Measurements from ENCODE around the gene RAMP3.
"Not testable (repeated sequence)": the region's sequence is repeated elsewhere in the genome, so short reads cannot be mapped to it uniquely, and the experiment has no call there.

Gene RAMP3

DNA sequence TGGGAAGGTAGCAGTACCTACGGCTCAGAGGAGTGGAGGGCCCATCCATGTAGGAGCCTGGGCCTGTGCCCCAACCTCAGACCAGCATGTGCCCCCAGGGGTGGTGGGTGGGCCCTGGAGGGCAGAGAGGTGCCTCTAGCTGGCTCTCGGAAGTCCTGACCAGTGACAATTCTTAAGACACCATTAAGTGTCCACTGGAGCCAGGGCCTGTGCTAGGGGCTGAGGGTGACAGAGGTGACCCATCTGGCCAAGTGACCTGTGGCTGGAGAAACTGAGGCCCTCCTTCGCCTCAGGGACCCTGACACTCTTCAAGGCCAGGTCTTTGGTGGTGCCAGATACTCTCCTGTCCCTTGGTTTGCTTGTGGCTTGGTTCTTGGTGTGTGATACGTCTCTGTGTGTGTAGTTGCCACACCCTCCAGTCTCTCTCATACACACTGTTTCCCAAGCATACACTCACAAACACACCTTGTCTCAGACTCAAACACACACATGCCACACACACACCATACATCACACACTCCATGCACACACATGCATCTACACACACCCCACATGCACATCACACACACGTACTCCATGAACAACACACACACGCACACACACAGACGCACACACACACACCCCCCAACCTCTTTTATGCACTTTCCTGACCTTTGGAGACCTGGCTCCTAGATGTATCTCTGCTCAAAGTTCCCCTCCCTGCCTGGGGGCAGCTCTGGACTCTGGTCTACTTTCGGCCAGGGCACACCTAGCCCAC, 897 bp upstream of the RAMP3 start:
- no peak for DNase-seq (ENCODE audit: low spot score)

DNA sequence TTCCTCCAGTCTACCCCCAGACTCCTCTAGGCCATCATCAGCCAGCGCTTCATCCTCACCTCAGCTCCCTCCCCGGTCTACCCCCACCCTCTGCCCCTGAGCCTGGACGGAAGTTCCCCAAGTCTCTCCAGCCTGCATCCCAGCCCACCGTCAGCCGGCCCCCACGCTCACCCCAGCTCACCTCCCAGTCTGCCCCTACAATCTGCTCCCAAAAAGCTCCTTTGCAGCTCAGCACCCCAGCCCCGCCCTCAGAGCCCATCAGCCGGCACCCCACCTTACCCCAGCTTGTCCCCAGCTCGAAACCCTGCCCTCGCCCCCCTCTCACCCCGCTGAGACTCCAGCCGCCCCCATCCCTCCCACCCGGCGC, 322 bp upstream of the RAMP3 start:
- no peak for DNase-seq (ENCODE audit: low spot score)

DNA sequence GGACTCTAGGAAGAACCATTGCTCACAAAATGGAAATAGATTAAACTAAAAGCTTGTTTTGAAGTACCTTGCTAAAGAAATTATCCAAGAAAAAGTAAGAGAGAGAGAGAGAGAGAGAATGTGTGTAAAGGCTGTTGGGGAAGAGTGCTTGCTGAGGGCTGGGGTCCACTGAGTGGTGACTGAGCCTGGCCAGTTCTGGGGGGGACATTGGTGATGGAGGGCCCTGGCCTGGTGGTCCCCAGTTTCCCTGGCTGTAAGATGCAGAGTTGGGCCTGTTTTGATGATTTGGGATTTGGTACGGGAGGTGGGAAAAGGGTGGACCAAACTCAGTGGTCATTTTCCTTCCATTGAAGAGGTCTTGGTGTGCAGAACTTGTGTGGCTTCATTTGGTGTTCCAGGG, 880 bp downstream of the RAMP3 start:
- no peak for DNase-seq (ENCODE audit: low spot score)

DNA sequence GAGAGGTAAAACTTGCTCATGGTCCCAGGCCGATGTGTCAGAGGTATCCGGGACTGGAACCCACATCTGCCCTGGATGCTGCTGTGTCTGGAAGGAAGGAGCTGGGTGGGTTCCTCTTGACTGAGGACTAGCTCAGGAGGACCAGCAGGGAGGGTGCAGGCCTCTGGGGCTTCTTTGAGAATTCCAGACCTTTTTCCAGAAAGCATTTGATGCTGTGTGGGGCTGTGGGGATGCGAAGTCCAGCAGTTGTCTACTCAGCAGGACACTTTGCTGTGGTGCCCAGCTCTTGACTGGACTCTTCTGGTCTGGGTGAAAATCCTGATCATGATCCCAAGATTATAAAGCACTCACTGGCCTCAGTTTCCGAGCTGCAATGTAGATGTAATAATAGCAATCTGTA, 1.7 kb downstream of the RAMP3 start:
- no peak for DNase-seq (ENCODE audit: low spot score)

DNA sequence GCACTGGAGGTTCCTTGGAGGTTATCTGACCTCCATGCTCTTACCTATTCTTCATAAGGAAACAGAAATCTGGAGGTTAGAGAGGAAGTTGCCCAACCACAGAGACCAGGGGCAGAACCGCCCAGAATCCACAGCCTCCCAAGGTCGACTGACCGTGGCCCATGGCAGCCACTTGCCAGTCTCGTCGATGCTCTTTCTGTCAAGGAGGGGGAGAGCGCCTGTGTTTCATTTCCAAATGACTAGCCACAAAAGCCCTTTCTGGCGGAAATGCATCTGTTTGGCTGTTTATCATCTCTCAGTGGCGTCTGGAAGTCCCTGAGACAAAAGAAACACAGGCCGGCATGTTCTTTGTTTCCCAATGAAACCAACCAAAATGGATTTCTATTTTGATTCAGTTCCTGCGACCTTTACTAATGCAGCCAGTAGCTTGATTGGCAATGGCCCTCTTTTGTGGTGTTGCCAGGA, 2.9 kb downstream of the RAMP3 start:
- DNase-seq (ENCODE audit: low spot score): no peak

DNA sequence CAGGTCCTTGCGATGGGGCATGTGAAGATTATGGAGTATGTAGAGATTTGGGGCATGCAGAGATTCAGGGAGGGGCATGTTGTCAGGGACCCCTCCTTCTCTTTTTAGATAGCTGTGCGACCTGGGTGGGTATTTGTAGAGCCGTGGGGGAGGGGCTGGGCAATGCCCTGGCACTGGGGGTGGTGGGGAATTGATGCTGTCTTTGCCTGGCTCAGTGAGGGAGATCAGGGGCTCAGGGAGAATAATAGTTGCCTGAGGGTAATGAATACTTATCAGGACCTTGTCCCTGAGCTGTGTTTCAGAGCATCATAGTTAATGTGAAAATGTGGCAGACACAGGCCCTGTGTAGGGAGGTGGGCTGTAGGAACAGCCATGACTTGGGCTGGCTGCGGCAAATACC, 3.5 kb downstream of the RAMP3 start:
- no peak for DNase-seq (ENCODE audit: low spot score)

DNA sequence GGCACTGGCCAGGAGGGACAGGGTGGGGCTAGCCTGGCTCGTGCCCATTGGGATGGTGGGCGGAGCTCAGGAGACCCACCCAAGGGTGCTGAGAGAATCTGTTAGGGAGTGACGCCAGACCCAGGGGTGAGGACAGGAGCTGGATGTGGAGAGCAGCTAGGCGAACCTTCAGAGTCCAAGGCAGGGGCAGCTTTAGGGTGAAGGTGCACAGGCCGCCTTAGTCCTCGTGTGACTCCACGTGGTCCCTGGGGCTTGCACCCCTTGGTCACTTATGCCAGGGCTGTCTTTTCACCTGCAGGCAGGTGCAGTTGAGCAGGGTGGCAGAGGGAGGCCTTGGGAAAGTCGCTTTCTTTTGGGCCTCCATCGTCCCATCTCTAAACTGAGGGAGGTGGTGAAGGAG, 4.3 kb downstream of the RAMP3 start:
- no peak for DNase-seq (ENCODE audit: low spot score)

DNA sequence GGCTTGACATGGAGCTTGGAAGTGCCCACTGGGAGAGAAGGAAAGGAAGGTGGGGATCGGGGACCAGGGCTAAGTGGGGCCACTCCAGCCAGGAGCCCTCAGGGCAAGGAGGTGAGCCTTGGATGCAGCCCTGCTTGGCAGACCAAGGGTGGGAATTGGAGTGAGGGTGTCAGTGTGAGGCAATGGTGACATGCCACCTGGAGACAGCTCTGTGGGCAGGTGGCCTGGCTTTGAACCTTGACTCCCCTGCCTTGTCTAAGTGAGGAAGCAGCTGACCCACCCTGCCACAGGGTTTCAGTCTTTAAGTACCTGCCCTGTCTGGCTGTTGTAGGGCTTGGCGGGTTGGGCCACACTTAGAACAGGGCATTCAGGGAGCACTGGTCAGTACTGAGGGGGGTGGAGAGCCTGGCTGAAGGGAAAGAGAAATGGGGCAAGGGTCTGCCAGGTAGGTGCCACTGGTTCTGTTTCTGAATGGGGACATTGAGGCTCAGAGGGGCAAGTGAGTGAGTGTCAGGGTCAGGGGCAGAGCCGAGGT, 4.8 kb downstream of the RAMP3 start:
- no peak for DNase-seq (ENCODE audit: low spot score)

DNA sequence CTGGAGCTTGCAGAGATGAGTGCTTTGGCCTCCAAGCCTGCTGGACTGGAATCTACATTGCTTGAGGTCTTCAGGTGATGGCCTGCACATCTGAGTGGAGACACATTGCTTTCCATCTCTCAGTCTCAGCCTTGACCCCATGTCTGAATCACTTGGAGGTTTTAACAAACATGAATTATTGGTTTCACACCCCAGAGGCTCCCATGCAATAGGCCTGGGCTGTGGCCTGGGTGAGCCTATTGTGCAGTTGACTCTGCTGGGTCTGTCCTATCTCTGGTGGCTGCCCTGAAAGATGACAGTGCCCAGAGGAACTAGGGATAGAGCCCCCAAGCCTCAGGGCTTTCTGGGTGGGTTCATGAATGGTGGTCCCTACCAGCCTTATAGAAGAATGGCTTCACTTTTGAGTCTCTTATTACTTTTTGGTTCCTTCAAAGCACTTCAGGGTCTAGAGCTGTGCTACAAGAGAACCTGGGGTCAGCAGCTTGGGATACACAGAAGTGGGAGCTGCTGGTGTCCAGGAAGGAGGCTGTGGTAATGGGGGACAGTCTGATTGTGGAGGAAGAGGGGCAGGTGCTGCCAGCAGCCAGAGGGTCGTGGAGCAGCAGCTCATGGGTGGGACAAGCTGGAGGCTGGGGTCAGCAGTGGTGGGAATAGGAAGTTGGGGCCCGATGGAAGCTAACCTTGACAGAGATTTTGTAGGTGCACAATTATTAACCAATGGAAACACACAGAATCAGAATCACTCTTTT, 5.5 kb downstream of the RAMP3 start:
- no peak for DNase-seq (ENCODE audit: low spot score)

DNA sequence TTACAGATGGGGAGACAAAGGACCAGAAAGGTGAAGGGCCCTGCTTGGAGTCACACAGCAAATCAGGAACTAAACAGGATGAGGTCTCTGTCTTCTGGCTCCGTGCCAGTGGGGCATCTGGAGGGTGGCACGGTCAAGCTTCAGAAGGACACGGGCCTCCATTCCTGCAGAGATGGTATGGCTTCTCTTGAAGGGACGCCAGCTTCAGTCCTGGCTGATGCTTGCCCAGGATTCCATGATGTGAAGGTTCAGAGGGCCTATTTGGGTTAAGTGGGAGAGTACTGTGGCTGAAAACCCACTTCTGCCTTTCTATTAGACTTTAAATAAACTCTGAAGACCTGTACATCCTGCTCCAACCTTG, 6.1 kb downstream of the RAMP3 start:
- no peak for DNase-seq (ENCODE audit: low spot score)

DNA sequence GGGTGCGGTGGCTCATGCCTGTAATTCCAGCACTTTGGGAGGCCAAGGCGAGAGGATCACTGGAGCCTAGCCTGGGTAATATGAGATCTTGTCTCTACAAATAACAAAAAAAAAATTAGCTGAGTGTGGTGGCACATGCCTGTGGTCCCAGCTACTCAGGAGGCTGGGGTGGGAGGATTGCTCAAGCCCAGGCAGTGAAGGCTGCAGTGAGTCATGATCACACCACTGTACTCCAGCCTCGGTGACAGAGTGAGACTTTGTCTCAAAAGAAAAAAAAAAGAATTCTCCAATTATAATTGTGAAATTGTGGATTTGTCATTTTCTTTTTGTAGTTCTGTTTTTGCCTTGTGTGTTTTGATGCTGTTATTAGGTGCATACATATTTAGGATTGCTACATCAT, 6.7 kb downstream of the RAMP3 start:
- DNase-seq (ENCODE audit: low spot score): not testable (repeated sequence)

DNA sequence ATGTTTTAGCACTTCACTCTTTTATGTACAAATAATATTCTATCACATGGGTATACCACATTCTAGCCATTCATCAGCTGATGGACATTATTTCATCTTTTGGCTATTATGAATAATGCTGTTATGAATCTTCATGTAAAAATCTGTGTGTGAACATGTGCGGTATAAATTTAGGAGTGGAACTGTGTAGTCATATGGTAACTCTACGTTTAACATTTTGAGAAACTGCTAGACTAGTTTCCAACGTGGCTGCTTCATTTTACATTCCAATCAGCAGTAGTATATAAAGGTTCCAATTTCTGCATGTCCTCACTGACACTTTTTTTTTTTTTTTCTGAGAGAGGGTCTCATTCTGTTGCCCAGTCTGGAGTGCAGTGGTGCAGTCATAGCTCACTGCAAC, 8.3 kb downstream of the RAMP3 start:
- DNase-seq (ENCODE audit: low spot score): no peak

DNA sequence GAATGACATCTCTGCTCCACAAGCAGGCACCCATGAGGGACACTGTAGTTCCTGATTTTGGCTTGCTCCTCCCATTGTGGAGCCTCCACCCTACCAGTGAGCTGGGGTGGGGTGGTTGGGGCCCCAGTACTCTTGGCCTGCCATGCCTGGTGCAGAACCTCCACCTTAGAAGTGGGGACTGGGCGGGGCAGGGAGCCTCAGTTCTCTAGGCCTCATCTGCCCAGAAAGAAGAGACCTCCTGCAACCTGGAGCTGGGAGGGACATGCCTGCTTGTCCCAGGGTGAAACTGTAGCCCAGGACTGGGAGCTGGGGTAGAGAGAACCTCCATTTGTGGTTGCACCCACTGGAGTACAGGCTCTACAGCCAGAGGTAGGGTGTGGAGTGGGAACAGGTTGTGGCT, 14.4 kb downstream of the RAMP3 start:
- DNase-seq (ENCODE audit: low spot score): no peak

DNA sequence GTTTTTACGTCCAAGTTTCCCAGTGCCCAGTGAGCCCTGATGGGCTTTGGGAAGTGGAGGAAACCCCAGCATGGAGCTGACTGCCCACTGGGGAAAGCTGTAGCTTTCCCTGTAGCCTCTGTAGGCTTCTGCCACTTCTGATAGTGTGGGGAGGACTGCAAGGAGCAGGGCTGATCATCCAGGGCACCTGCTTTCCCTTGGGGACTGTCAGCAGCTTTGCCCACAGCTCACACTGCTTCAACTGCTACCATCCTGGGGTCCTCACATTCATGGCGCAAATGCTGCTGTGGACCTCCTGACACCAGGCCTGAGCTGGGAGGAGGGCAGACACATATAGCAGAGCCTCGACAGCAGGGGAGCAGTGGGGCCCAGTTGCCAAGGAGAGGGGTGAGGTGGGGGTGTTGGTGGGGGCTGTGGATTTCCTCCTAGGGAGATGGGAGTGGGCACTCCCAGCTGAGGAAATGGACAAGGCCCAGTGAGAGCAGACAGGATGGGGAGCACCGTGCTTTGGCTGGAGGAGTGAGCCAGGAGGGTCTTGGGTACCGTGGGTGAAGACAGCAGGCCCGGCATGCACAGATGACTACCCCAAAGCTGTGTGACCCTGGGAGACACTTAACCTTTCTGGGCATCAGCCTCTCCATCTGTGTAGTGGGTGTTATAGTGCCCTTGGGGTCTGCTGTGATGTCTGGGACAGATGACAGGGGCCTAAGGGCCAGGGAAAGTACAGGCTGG, 16.2 kb downstream of the RAMP3 start:
- DNase-seq (ENCODE audit: low spot score): no peak

DNA sequence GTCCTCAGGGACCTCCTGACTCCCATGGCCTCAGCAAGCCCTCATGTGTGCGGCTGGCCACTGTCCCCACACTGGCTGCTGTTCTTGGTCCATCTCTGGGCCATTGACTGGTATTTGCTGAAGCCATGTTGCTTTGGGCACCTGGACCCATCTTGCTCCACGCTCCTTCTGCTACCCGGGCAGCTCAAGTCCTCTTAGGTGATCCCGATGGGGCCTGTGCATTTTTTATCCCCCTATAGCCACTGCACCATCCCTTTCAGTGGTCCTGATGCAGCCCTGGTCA, 16.7 kb downstream of the RAMP3 start:
- DNase-seq (ENCODE audit: low spot score): no peak

DNA sequence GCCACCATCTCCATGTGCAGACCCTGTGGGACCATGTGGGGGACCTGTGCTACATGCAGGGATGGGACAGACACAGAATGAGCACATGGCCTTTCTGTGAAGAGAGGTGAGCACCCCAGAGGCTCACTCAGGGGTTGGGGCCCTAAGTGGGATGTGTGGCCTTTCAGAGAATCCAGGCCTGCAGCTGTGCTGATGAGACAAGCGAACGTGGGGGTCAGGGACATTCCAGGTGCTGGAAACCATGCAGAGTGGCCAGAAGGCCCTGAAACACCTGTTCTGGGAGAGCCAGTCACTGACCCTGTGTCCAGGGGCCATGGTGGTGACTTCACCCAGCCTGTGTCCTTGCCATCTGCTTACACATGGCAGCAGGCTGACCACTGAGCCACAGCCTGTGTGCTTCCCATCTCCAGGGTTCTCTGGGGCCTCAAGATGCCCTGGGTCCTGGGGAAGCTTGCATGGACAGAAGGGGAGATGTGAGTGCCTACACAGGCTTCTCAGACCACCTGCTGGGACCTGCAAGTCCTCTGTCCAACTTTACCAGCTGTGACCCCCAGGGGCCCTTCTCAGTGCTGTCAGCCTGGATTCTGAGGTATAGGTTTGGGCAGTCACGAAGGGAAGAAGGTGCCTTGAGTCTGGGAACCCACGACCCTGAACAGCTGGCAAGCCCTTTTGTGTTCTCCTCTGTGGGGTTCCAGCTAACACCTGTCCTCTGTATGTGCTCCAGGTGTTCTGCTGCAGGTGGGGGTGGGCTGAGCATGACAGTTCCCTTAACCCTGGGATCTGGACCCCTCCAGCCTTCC, 17.6 kb downstream of the RAMP3 start:
- DNase-seq (ENCODE audit: low spot score): no peak

DNA sequence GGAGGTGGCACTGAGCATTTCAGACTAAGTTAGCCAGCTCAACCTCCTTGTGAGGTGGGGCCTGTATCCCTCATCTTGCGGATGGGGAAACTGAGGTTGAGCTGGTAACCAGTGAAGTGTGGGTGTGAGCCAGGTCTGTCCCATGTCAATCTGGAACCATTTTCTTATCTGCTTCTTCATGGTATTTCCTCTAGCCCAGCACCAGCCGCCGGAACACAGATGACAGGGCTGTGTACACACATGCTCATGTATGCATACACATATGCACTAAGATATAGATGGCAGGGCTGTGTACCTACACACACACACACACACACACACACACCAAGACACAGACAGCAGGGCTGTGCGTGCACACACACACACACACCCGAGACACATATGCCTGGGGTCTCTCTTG, 18.5 kb downstream of the RAMP3 start:
- no peak for DNase-seq (ENCODE audit: low spot score)

DNA sequence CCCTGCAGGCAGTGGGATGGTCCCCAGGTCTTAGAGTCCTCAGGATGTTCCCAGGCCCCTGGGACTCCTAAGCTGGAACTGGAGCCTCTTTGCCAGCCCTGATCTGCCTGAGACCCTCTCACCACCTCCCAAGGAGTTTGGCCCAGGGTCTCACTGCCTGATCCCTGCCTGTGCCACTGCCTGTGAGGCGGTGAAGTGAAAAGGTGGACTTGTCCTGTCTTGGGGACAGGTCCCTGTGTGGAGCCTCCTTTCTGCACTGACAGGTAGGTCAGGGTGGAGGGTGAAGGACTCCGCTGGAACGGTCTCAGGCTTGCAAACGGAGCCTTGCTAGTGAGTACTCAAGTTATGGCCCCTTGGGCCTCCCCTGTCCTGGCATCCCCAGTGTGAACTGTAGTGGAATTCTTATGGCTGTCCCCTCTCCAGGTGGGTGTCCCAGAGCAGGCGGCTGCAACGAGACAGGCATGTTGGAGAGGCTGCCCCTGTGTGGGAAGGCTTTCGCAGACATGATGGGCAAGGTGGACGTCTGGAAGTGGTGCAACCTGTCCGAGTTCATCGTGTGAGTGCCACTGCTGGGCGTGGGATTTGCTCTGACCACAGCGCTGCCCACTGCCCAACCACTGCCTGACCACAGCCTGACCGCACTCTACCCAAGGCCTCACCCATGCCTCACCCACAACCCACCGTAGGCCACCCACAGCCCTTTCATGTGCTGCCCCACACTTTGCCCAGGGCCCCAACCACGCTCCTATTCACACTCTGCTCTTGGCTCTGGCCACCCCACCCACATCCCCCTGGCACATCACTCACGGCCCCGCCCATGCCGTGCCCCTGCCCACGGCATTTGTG, 19.5 kb downstream of the RAMP3 start:
- DNase-seq (ENCODE audit: low spot score): no peak

DNA sequence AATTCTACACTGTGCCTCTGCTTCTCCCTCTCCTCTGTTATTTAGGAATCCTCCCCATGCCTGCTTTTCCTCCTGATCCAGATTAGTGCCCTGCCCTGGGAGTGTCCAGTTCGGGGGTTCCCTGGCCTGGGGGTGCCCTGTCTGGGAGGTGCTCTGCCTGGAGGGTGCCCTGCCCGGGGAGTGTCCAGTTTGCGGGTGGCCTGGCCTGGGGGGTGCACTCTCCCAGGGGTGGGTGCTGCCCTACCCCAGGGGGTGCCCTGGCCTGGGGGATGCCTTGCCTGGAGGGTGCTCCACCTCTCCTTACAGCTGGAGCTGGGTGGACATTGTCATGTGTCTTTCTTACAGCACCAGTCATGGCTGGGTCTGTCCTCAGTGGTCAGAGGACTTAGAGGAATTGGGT, 20.2 kb downstream of the RAMP3 start:
- no peak for DNase-seq (ENCODE audit: low spot score)

DNA sequence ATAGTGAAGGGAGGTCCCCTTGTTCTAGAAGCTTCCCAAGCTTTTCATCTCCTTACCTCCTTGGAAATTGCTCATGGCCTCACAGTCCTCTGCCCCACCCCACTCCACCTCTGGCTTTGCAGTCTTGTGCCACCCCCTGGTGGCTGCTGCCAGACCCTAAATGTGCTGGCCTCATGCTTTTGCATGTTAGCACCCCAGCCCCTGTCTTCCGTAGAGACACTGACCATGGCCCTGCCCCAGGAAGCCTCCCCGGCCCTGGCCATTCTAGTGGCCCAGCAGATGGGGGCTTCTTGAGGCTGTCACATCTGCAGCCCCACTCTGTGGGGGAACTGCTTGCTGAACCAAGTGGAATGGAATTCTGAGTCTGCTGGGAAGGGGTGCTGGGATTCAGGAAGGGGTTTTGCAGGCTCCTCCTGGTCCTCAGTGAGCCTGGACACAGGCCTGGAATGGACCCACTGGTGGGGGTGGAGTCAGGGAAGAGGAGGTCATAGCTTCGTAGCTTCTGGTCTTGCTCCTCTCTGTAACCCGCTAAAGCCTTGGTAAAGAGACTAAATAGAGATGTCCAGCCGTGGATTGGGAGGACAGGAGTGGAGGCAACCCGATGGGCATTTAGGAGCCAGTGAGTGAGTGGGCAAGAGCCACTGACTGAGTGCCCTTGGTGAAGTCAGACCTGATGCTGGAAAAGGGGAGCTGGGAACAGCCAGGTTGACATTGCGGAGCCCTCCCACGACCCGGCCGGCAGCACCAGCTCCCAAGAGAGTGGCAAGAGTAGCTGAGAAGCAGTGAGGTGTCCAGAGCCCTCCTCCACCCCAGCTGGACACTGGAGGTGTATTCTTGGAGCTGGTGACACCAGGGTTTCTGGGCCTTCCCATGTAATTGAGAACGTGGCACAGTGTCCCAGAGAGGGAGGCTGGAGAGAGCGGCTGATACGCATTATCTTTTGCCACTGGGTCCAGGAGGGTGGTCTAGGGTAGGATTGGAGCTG, 20.9 kb downstream of the RAMP3 start:
- DNase-seq (ENCODE audit: low spot score): no peak

Measured in activated CD4-positive, alpha-beta T cell treated with anti-CD3 and anti-CD28 coated beads, Interleukin-2, Interleukin-4, amounts not matched to agents 100 ng/mL and 50 ng/mL, durations not matched to agents 16 hours and 8 hours (primary cell).